Measurements from ENCODE around the gene CALHM2.

Gene CALHM2

GRCh38 chr10:103456074-103456660 is 4.0 kb upstream of the CALHM2 start:
- no peak overlapping the region for H3K4me3 ChIP-seq (ENCODE audit: low read depth, low read length)
- TF ChIP-seq CTCF (IDR thresholded peaks at IDR 0.05; ENCODE audit: low read depth, low read length): no peak

- TF ChIP-seq CTCF (IDR thresholded peaks at IDR 0.05; ENCODE audit: low read depth, low read length): no peak
- H3K4me3 ChIP-seq (ENCODE audit: low read depth, low read length): no peak overlapping the region
These were observed 3.1 kb upstream of the CALHM2 start for GRCh38 chr10:103455235-103455634.

- no peak overlapping the region for H3K4me3 ChIP-seq (ENCODE audit: low read depth, low read length)
- no peak for TF ChIP-seq CTCF (IDR thresholded peaks at IDR 0.05; ENCODE audit: low read depth, low read length)
These were observed 1.9 kb upstream of the CALHM2 start for GRCh38 chr10:103454026-103454425.

- peak overlapping the region; percentile 61 for H3K4me3 ChIP-seq (ENCODE audit: low read depth, low read length)
- no peak for TF ChIP-seq CTCF (IDR thresholded peaks at IDR 0.05; ENCODE audit: low read depth, low read length)
These were observed 498 bp upstream of the CALHM2 start for GRCh38 chr10:103452506-103453230.

GRCh38 chr10:103451091-103451813 is 918 bp downstream of the CALHM2 start:
- peak overlapping the region; percentile 61 for H3K4me3 ChIP-seq (ENCODE audit: low read depth, low read length)
- TF ChIP-seq CTCF (IDR thresholded peaks at IDR 0.05; ENCODE audit: low read depth, low read length): no peak

GRCh38 chr10:103450201-103450695 is 1.9 kb downstream of the CALHM2 start:
- TF ChIP-seq CTCF (IDR thresholded peaks at IDR 0.05; ENCODE audit: low read depth, low read length): no peak
- no peak overlapping the region for H3K4me3 ChIP-seq (ENCODE audit: low read depth, low read length)
